NCI-H748 (cell line): ENCODE data around the gene GPSM1.

Experiments
- DNase-seq: peaks from one replicate; lab custom pipeline; 2025; ENCODE audit not compliant: unreplicated experiment; lab: John Stamatoyannopoulos, UW

GPSM1 gene

GRCh38 chr9:136407911-136408310 is 80.6 kb downstream of the GPSM1 start:
- no peak for DNase-seq
